Kasumi-1 (cell line): ENCODE measurements around the gene KIAA0040.

ENCODE experiments used
- DNase-seq, 2 experiments: peaks; one replicate each; lab custom pipeline; 2025; lab: John Stamatoyannopoulos, UW

The KIAA0040 gene

DNA sequence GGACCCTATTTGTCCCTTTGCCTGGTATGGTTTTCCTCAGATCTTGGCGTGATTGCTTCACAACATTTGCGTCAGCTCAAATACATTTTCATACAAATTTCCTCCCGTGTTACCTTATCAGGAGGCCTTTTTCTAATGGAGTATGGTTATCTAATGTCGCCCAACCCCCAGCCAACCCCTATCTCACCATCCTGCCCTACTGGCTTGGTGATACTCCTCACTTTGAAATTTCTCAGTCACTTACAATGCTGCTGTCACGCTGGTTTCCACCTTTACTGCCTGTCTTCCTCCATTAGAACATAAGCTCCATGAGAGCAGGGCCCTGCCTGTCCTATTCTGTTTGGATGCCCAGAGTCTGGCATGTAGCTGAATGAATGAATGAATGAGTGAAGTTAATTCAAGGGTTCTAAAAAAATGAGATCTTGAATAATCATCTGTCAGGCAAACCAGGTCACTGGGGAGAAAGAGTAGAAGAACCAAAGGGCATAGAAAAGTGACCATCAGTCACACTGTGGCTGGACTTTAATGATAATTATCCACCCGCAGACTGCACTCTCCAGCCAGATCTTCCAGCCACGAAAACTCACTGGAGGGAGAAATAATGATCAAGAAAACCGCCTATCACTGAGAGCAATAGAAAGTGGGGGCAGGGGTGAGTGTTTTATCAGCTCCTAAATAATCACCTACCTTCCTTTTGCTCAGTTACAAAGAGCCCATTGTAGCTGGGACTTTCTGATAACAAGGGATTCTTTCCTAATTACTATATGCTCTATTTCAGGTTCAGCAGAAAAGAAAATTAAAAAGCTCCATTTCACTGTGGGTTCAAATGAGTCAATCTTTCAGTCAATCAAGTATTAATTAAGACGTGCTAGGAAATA lies 21.3 kb downstream of the KIAA0040 start:
- no peak for DNase-seq

DNA sequence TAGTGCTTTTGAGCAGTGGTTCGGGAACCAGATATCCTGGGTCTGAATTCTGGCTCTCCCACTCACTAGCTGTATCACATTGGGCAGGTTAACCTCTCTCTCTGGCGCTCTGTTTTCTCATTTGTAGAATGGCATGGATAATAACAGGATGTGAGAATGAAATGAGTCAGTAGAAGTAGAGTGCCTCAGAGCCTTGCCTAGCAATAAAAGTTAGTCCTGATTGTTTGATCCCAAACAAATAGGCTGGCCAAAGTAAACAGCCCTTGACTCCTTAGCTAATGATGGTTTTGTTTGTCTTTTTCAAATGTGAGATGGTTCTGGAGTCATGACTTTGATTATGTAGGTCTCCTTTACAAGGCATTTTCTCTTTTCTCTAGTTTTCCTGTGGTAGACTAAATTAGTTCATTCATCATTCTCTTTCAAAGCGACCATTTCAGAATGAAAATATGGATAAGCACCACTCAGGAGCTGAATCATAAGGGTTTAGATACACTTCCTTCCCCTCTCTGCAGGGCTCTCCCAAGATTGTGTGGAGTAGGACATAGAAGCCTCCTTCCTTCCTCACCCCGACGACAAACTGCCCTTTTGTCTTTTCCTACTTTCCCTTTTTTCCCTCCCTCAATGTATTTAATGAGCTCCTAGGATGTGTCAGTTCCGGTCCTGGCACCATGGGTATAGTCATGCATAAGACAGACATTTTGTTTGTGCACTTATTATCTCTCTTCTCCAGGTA lies 23.1 kb downstream of the KIAA0040 start:
- DNase-seq, result no peak

DNA sequence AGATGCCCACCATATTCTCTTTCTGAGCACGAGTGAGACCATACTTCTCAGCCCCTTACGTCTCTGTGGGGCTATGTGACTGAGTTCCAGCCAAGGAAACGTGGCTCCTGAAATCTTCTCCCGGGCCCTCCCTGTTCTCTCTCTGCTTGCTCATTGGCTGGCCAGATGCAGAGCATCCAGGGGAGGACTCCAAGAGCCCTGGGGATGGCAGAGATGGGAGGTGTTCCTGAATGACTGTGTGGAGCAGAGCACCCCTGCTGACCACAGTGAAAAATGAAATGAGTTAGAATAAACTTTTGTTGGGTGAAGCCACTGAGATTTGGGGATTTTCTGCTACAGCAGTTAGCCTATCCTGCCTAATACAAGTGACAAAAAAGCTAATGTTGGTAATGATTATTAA lies 23.8 kb downstream of the KIAA0040 start:
- DNase-seq, result no peak

DNA sequence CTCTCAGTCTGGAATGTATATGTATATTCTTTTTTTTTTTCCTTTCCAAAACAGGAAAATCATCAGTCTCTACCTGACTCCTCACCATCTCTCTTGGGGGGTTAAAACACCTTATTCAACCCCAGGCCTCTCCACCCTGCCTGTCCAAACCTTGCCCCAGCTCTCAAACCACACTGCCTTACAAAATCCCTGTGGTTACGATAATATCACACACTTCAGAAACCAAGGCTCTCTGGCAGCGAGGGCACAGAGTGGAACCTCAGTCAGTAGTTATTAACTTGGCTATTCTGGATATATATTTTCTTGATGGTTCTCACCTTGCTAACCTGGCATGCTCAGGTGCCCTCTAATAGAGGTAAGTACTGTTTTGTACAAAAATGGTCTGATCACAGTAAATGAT lies 24.7 kb downstream of the KIAA0040 start:
- DNase-seq, result no peak

DNA sequence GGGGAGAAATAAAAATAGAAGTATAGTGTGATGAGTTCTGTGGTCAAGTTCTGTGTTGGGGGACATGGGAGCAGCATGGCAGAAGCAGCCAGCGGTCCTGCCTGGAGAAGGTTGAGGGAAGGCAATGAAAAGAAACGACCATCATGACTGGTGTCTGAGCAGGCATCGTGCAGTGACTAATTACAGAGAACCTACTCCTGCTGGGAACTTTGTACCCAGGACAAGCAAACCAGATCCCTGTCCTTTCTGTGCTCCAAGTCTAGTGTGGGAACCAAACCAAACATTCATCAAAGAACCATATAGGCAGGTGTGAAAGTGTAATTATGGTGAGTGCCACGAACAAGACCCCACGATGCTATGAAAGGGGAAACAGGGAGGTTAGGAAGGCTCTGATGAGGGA lies 25.8 kb downstream of the KIAA0040 start:
- DNase-seq, result no peak

- no peak for DNase-seq
Measured at GRCh38 chr1:175164751-175165150, 27.8 kb downstream of the KIAA0040 start.

GRCh38 chr1:175163702-175164101 lies 28.9 kb downstream of the KIAA0040 start:
- no peak for DNase-seq

GRCh38 chr1:175162955-175163354 lies 29.6 kb downstream of the KIAA0040 start:
- no peak for DNase-seq

DNA sequence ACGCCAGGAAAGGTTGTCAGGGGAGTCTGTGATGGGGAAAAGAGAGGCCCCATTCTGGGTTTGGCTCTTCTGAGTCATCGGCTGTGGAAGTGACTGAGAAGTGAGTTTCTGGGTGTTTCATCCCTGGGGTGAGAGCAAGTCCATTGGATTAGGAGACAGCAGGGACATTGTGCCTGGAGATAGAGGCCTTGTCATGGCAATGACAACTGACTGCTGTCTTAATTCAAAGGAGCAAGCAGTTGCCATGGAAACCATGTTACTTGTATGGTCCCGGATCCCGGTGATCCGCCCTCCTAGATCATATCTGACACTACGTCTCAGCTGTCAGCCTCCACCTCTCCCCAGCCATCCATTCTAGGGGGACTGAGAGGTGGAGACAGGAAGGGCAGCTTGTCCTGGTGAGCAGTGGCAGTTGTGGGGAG lies 34.4 kb downstream of the KIAA0040 start:
- no peak for DNase-seq

GRCh38 chr1:175157200-175157599 lies 35.4 kb downstream of the KIAA0040 start:
- DNase-seq, result no peak

DNA sequence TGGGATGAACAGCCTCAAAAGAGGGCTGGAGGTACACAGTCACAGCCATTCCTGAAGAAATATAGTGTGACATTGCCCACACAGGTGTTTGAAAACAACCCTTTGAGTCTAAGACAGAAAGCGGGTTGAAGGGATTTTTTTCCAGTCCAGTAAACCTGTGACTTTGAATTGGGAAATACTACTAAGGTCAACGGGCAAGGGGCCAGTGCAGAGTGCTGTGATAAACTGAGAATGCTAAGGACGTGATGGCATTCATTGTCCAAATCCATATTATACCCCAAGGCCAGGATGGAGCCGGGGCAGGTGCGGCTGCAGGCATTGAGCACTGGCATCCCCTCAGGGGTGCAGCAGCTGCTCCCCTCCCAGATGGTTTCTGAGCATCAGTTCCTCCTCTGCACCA lies 36.6 kb downstream of the KIAA0040 start:
- DNase-seq, result no peak

DNA sequence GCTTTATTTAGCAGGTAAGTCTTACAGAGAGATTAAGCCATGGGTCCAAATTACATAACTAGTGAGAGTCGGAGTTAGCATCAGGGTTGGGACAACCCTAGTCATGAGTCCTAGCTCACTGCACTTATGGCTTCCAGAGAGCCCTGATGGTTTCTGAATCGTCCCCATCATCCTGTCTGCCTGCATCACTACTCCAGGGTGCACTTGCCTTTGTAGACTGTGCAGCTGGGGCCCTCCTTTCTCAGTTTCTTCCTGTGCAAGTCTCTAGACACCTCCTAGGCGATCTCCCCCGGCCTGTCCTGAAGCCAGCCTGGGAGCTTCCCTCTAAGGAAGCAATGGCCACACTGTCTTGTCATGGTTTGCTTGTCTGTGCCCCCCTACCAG lies 37.1 kb downstream of the KIAA0040 start:
- DNase-seq, result no peak

GRCh38 chr1:175154629-175155472 lies 37.7 kb downstream of the KIAA0040 start:
- peak; percentile 35 to 63 for DNase-seq

DNA sequence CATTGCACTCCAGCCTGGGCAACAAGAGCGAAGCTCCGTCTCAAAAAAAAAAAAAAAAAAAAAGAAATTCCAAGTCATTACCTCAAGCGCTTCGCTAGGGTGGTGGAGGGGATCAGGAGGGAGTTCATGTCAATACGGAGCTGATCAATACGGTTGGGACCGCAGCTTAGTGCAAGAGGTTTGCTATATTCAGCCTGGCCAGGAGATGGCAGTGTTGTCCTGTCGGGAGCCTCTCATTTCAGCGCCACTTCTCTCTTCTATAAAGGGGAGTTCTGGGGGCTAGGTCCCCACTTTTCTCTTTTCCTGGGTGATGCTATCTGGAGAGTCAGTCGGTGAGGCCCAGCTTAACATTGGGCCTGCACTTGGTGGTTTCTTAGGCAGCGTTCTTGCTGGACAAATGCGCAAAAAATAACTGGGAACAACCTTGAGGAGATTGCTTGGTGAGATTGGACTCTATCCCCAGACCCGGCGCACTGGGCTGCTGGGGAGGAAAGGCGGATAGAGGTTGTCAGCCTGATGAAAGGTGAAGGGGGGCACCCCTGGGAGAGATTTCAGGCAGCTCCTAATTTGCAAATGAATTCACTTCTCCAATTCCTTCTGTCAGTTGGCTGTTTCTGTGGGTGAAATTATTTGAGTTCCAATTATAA lies 40.4 kb downstream of the KIAA0040 start:
- peak; percentile 56 to 68 for DNase-seq

GRCh38 chr1:175150596-175151319 lies 41.8 kb downstream of the KIAA0040 start:
- no peak for DNase-seq

- DNase-seq, result no peak
Measured at GRCh38 chr1:175148068-175148467, 44.5 kb downstream of the KIAA0040 start.

DNA sequence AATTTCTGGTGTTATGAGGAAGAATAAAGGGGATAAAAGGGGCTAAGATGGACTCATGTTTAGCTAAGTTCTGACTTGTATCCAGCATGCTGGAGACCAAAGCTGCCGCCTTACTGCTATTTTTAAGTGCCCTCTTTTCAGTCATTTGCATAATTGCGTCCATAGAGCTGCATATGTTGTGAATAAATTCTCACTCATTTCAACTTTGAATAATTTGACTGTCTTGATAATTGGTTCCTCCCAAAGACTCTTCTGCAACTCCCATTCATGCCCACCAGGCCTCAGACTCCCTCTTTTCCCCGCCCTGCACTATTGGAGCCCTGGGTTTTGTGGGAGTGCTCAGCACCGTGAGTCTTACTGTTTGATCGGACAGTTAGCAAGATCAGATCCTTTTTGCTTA lies 45.0 kb downstream of the KIAA0040 start:
- no peak for DNase-seq

GRCh38 chr1:175146529-175147213 lies 45.9 kb downstream of the KIAA0040 start:
- DNase-seq, result peak; percentile 57 to 77

- DNase-seq, result no peak
Measured at GRCh38 chr1:175145899-175146528, 46.6 kb downstream of the KIAA0040 start.

DNA sequence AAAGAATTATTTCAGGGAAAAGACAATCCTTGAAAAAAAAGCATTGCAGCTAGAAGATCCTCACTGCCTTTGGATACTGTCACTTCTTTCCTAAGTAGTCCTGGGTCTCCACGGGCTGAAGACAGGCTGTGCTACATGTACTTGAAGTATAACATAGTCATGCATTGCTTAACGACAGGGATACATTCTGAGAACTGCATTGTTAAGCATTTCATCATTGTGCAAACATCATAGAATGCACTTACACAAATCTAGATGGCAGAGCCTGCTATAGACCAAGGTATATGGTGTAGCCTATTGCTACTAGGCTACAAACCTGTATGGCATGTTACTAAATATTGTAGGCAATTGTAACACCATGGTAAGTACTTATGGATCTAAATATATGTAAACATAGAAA lies 54.0 kb downstream of the KIAA0040 start:
- DNase-seq, result no peak
